GM21360 (cell line): ENCODE measurements around the gene XYLT2.

Experiments used
- ATAC-seq: cut with Tn5 transposase; IDR thresholded peaks from one replicate; pipeline ENCODE4 v1.9.1; 2021; ENCODE audit warnings: mild to moderate bottlenecking, moderate library complexity; ENCODE audit not compliant: unreplicated experiment

Gene XYLT2

DNA sequence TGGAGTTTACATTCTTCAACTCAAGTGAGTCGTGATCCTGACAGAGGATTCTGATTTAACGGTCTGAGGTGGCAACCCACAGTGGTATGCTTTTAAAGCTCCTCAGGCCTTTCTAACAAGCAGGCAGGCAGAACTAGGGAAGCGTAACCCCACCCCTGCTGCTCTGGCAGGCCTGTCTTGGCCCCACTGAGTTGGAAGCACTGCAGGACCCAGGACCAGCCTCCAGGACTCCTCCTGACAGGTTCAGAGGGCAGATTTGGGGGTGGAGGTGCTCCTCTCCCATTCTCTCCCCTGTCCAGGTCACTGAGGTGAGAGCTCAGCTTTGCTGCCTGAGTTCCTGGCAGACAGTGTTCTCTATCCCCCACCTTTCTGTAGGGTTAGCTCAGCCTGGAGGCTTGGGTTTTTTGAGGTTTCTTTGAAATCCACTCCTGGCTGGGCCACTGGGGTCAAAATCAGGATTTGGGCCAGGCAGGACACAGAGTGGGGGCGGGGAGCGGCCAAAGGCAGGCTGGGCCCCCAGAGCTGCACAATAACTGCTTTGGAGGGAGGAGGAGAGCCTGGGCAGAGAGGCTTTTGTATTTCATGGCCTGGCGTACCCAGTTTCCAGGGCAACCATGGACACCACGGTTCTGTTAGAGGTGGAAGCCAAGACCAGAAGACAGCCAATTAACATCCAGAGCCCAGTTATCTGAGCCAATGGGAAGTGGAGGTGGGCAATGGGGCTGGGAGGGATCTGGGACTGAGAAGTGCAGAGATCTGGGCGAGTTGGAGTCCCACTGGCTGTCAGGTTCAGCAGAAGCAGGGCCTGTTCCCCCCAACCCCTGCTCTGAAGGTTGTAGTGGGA lies 17.5 kb downstream of the XYLT2 start:
- ATAC-seq, result no peak

- no peak for ATAC-seq
Measured at GRCh38 chr17:50364061-50364458, 18.1 kb downstream of the XYLT2 start.

- no peak for ATAC-seq
Measured at GRCh38 chr17:50364715-50365114, 18.8 kb downstream of the XYLT2 start.

DNA sequence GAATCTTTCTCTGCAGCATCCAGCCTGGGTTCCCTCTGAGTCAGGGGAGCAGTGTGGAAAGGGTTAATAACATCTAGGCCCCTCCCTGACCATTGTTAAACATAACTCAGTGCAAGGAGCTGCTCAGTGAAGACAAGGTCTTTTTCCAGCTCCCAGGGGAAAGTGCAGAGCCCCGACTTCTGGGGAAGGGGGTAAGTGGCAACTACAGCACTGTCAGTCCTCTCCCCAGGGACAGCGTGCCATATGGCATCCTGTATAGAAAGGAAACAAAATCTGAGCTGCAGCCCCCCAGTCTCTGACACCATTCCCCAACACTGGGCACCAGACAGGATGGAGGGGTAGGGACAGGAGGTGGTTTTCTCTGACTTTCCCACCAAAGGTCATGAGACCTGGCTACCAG lies 19.2 kb downstream of the XYLT2 start:
- ATAC-seq, result no peak

DNA sequence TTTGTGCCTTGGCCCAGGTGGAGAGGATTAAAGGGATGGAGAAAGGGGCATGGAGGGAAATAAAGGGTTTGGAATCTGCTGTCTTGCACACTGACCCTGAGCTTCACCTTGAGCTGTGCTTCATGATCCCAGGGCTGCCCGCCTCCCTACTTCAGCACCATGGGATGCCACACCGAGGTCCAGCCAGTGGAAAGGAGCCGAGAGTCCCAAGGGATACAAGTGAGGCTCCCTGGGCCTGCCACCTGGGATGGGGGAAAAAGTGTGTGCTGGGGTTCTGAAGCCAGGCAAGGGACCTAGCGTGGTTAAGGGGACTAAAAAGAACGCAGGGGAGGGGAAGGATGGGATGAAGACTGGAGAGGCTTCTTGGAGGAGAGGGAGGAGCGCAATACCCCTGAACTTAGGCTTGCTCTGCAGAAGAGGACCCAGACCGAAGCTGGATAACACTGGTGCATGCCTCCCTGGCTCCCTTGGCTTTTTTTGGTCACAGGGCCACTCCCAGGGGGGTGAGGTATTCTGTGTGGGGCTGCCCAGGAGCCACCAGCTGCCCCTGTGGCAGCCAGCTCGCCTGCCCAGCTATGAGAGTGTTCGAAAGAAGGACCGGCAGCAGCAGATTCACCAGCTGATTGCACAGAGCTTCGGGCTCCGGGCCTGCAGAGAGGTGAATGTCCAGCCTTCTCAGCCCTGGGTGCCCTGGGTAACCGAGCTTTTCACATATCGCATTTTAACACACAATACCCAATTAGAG lies 19.9 kb downstream of the XYLT2 start:
- no peak for ATAC-seq

DNA sequence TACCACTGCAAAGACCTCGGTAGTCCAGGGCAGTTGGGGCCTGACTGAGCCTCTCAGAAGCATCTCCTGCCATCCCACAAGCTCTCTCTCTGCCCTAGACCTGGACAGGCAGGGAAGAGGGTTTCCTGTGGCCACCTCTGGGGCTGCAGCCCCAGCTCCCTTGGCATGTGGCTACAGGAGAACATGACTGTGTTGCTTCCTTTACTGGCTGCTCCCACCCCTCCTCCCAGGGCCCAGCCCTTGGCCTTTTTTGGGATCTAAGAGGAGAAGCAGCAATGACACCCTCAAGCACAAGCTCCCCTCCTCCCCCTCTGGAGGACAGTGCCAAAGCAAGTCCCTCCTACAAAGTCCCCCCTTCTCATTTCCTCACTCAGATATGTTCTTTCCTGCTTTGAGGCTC lies 21.5 kb downstream of the XYLT2 start:
- no peak for ATAC-seq

DNA sequence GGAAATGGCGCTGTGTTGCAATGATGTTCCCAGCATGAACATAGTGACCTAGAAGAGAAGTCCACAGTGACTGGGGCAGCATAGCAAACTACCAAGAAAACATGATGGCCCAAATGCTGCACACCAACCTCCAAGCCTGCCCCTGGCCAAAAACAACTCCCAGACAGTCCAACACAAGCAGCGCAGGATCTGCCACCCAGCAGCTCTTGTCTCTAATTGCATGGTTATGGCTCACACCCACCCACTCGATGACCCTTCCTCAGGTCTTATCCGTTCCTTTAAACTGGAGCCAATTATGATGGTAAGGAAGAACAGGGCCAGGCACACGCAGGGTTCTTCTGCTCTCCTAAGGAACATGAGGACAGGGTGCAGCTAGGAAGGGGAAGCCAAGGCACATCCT lies 24.1 kb downstream of the XYLT2 start:
- no peak for ATAC-seq

- no peak for ATAC-seq
Measured at GRCh38 chr17:50371526-50371925, 25.6 kb downstream of the XYLT2 start.

GRCh38 chr17:50372222-50372757 lies 26.4 kb downstream of the XYLT2 start:
- no peak for ATAC-seq

- ATAC-seq, result peak; percentile 82
Measured at GRCh38 chr17:50372758-50373556, 27.0 kb downstream of the XYLT2 start, which contains the start of the genes EME1 and MRPL27. Gene EME1 (plus strand): TSS chr17:50373229. CDS start chr17:50375209, 1,980 bp downstream. Gene MRPL27 (minus strand): TSS chr17:50373184. CDS start chr17:50373170, 14 bp downstream.

- no peak for ATAC-seq
Measured at GRCh38 chr17:50373705-50374104, 27.8 kb downstream of the XYLT2 start.

GRCh38 chr17:50375858-50376538 lies 30.1 kb downstream of the XYLT2 start:
- ATAC-seq, result no peak

DNA sequence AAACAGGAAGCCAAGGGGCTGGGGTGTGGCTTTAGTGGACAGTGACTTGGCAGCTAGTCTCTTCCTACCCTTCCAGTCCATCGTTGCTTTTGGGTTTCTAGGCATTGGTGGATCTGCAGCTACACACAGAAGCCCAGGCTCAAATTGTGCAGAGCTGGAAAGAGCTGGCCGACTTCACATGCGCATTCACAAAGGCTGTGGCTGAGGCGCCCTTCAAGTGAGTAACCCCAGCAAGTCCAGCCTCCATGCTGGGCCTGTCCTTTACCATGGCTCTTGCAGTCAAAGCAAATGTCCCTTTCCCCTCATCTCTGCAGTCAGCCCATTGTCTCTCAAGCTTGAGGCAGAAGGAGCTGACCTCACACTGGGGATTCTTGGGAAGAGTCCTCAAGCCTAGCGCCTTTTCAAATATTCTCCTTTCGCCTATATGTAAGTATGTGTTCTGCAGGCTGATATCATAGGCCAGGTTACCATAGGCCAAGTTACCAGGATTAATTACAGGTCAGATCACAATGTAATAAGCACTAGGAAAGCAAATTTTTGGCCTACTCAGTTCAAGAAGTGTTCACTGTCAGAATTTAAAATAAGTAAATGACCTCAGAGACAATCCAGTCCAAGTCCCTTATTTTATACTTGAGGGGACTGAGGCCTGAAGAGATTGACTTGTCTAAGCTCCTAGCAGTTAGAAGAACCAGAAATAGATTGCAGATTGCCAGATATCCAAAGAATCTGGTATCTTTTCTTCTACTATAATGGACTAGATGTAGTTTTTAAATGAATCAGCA lies 33.6 kb downstream of the XYLT2 start:
- no peak for ATAC-seq

DNA sequence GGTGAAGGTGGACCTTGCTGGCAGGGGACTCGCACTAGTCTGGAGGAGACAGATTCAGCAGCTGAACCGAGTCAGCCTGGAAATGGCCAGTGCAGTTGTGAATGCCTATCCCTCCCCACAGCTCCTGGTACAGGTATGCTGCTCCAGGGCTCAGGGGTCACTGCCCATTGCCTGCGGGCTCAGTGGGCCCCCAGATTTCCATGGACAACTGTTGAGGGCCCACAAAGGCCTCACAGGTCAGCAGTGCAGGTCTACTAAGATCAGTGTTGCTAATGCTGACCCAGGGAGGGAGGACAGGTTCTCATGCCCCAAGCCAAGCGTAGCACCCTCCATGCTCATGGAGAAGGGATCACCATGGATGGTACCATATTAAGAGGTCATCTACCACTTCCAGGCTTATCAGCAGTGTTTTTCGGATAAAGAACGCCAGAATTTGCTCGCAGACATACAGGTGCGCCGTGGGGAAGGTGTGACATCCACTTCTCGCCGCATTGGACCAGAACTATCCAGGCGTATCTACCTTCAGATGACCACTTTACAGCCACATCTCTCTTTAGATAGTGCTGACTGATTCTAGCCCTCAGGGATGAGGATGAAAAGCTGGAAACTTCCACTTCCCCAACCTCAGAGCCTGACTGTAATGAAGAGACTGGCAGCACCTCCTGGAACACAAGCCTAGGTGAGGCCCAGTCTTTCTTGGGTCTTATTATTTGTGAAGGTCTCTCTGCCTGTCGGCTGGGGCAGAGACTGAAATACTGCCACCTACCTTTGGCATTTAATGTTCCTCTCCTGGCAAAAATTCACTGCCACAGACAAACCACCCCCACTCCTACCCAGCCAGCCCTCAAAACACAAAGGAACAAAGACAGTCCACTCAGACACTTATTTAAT lies 34.7 kb downstream of the XYLT2 start:
- ATAC-seq, result no peak

DNA sequence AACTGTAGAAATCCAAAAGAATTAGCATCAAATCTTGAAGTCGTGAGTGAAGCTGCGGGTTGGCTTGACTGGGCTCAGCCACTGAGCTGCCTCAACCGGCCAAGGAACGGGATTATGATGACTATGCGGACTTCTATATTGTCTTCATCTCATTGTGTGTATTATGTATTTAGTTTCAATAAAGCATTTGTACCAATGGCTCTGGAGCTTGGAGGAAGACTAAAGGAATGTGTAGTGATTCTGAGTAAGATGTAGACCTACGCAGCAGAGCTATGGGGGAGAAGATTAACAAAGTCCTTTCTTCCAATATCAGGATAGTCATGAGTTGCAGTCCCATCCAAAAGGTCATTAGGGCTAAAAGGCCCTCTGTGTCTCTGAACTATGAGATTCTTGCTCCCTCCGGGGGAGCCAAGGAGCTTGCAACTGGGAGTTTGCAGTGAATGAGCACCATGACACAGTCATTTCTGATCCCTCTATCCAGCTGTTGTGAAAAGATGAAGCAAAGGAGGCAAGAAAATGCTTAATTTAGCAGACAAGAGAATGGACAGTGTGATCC lies 35.4 kb downstream of the XYLT2 start:
- no peak for ATAC-seq

DNA sequence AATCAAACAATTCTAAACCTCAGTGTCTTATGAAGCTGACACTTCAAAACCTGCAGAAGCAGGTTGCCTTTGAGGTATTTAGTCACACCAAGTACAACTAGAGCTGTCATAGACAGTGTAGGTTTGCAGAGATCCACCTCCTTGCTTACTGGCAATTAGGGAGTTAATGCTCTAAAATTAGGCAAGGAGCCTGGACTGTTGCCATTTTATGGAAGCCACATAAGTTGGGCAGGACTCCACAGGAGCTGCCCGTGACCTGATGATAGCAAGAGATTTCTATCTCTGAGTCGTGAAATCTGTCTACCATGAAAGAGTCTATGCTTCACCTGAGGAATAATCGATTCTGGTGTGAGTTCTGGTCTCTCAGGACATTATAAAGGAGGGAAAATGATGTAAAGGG lies 36.0 kb downstream of the XYLT2 start:
- ATAC-seq, result no peak

DNA sequence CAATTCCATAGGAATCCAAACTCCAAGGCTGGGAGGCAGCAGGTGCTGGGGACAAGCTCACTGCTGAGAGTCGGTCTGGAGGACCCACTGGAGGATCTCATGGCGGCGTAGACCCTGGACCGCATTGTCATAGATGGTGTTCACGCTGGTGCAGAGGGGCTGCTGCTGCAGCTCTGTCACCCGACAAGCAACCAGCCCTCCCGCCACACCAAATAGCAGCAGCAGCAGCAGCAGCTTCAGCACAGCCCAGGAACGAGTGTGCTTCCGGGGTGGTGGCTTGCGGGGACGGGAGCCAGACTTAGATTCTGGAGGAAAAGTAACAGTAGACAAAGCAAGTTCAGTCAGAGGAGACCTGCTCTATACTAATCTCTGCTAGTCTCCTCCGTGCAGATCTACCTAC lies 37.0 kb downstream of the XYLT2 start:
- ATAC-seq, result no peak

DNA sequence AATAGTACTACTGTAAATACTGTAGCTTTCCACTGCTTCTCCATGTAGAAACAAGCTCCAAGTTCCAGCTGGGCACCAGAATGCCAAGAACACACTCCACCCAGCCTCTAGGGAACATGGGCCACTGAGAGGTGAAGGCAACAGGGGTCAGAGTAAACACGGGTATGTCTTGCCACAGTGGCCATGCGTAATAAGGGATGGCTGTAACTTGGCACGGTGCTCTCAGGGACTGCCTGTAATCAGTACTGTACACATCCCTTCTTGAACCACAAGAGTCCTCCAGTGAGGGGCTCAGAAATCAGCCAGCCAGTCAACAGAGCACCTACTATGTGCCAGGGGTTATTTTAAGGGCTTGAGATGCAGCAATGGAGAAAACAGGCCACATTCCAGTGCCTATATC lies 40.6 kb downstream of the XYLT2 start:
- no peak for ATAC-seq
